Nephron progenitor cell (in vitro differentiated cells): ENCODE results near the gene ARHGEF37.

Source experiments
- DNase-seq: peaks from one replicate; pipeline ENCODE4 v3.0.0; 2021
- H3K27ac Mint-ChIP-seq: 2 replicates; pipeline ENCODE4 v1.8.0; 2021; ENCODE audit warnings: mild to moderate bottlenecking, moderate library complexity, mixed read lengths
- H3K27me3 Mint-ChIP-seq: 2 replicates; pipeline ENCODE4 v1.8.0; 2021; ENCODE audit warnings: mild to moderate bottlenecking, low read depth, mixed read lengths; ENCODE audit not compliant: poor library complexity
- H3K36me3 Mint-ChIP-seq: 2 replicates; pipeline ENCODE4 v1.8.0; 2021; ENCODE audit warnings: low read depth, mixed read lengths
- H3K4me1 Mint-ChIP-seq: 2 replicates; pipeline ENCODE4 v1.8.0; 2021; ENCODE audit warnings: mixed read lengths
- H3K4me3 Mint-ChIP-seq: 2 replicates; pipeline ENCODE4 v1.8.0; 2021; ENCODE audit warnings: mild to moderate bottlenecking, moderate library complexity, mixed read lengths
- H3K9me3 Mint-ChIP-seq: 2 replicates; pipeline ENCODE4 v1.8.0; 2021; ENCODE audit warnings: mild to moderate bottlenecking, moderate library complexity, mixed read lengths
- TF ChIP-seq, protein P1 (sequence below): fragments of 200-600 bp; sonication (generic); IDR thresholded peaks from 2 replicates; pipeline ENCODE4 v1.5.0; 2021; ENCODE audit warnings: antibody characterized with exemption

The ARHGEF37 gene

GRCh38 chr5:149543361-149544027 lies 37.8 kb upstream of the ARHGEF37 start:
- DNase-seq, result no peak
- Mint-ChIP-seq H3K9me3 (no peaks in the 10 kb centered on the region), H3K4me1 (peaks cover 30% of the 10 kb centered on the region), H3K27ac (no peak overlapping the region), H3K27me3 (no peaks in the 10 kb centered on the region), H3K4me3 (no peak overlapping the region), H3K36me3 (peaks cover 80% of the 10 kb centered on the region)
- TF ChIP-seq, protein P1, sequence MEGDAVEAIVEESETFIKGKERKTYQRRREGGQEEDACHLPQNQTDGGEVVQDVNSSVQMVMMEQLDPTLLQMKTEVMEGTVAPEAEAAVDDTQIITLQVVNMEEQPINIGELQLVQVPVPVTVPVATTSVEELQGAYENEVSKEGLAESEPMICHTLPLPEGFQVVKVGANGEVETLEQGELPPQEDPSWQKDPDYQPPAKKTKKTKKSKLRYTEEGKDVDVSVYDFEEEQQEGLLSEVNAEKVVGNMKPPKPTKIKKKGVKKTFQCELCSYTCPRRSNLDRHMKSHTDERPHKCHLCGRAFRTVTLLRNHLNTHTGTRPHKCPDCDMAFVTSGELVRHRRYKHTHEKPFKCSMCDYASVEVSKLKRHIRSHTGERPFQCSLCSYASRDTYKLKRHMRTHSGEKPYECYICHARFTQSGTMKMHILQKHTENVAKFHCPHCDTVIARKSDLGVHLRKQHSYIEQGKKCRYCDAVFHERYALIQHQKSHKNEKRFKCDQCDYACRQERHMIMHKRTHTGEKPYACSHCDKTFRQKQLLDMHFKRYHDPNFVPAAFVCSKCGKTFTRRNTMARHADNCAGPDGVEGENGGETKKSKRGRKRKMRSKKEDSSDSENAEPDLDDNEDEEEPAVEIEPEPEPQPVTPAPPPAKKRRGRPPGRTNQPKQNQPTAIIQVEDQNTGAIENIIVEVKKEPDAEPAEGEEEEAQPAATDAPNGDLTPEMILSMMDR, result no peak

GRCh38 chr5:149544028-149544420 lies 37.3 kb upstream of the ARHGEF37 start:
- no peak overlapping the region for H3K4me3 Mint-ChIP-seq

DNA sequence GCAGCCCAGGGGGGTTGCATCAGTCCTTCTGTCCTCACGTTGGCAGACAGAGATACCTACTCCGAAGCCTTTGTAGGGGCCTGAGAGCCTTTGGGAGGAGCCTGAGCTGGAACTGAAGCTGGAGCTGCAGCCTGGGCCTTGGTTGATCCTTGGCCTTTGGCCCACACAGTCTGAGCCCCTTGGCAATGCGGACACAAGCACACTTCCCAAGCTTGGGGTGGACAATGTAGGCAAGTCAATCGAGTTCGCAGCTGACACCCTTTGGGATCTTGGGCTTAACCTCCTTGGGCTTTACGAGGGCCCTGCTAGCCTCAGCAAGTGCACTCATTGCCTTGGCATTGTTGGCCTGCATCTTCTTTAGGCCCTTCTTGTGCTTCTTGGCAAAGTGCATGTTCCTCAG lies 36.0 kb upstream of the ARHGEF37 start:
- H3K4me3 Mint-ChIP-seq, result peak overlapping the region; percentile 57

More at GRCh38 chr5:149544028-149544420, 37.3 kb upstream of the ARHGEF37 start:
- Mint-ChIP-seq H3K27me3 (no peaks in the 10 kb centered on the region), H3K9me3 (no peaks in the 10 kb centered on the region), H3K36me3 (peaks cover 81% of the 10 kb centered on the region), H3K4me1 (peaks cover 34% of the 10 kb centered on the region), H3K27ac (no peak overlapping the region)
- DNase-seq, result no peak
- TF ChIP-seq, protein P1, result no peak

DNA sequence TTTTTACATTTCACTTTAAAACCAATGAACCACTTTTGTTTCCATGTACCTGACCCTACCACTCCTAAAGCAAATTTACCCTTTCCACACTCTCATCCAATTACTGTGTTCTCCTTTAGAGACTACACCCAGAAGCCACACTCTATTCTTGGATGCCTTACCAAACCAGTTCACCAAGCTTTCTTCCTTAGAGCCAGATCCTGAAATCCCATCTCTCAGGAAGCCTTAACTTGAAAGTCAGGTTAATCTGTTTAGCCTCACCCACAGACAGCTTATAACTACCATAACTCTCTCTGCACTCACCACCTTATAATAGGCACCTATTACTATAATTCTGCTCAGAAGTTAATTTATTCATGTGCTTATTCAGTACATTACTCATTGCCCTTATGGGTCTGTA lies 34.3 kb upstream of the ARHGEF37 start:
- peaks cover 39% of the 10 kb centered on the region for H3K4me1 Mint-ChIP-seq
- H3K36me3 Mint-ChIP-seq, result peaks cover 66% of the 10 kb centered on the region

More for the DNA sequence above, 36.0 kb upstream of the ARHGEF37 start:
- no peak for DNase-seq
- H3K27me3 Mint-ChIP-seq, result no peaks in the 10 kb centered on the region
- TF ChIP-seq, protein P1, result no peak
- H3K4me1 Mint-ChIP-seq, result peaks cover 37% of the 10 kb centered on the region
- no peaks in the 10 kb centered on the region for H3K9me3 Mint-ChIP-seq
- H3K27ac Mint-ChIP-seq, result no peak overlapping the region
- H3K36me3 Mint-ChIP-seq, result peaks cover 80% of the 10 kb centered on the region

DNA sequence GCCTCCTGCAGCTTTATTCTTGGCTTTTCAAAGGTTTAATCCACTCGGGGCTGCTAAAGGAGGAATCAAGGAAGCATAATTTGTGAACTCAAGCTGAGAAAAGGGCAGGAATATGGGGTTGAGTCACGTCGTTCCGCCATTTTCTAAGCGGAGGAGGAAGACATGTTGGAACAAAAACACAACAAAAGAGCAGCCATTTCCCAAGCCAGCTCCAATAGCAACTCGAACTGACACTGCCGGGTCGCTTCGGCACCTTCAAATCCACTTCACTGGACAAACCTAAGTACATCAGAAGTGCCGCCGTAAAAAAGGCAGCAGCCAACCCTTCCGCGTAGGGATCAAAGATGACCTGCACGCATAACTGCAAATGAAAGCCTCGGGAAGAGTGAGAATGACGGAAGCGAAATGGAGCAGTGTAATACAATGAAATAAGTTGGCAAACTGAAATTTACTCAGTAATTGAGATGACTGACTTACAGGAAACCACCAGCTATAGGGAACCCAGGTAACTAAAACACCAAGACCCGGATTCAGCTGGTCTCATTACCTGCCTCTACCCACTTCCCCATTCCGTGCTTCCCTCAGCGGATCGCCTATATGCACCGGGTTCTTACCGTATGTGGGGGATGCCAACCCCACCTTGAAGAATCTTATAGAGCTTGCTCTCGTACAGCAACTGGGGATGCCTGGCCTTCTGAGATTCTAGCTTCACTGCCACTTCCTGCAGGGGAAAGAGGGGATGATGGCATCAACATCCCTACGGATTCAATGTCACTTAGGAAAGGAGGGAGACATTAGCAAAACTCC lies 31.6 kb upstream of the ARHGEF37 start:
- peaks cover 41% of the 10 kb centered on the region for H3K4me1 Mint-ChIP-seq
- H3K36me3 Mint-ChIP-seq, result peaks cover 48% of the 10 kb centered on the region
- TF ChIP-seq, protein P1, result no peak
- H3K9me3 Mint-ChIP-seq, result no peaks in the 10 kb centered on the region
- peak overlapping the region; percentile 99 for H3K4me3 Mint-ChIP-seq
- no peaks in the 10 kb centered on the region for H3K27me3 Mint-ChIP-seq
- H3K27ac Mint-ChIP-seq, result peak overlapping the region; percentile 100
- peak; percentile 30 for DNase-seq

More for the DNA sequence above, 34.3 kb upstream of the ARHGEF37 start:
- Mint-ChIP-seq H3K27ac (peak overlapping the region; percentile 46), H3K9me3 (no peaks in the 10 kb centered on the region), H3K27me3 (no peaks in the 10 kb centered on the region), H3K4me3 (peak overlapping the region; percentile 50)
- DNase-seq, result no peak
- TF ChIP-seq, protein P1, result no peak
